Neuronal stem cell (in vitro differentiated cells): ENCODE measurements around the gene PLXNA1.

Experiments
- DNase-seq: peaks from one replicate; pipeline ENCODE4 v3.0.0-alpha.2; 2013; ENCODE audit warnings: low spot score
- H2AFZ ChIP-seq: one replicate; pipeline ENCODE4 v1.6.1; 2013; ENCODE audit warnings: mild to moderate bottlenecking, low read length, inconsistent platforms
- H2AK5ac ChIP-seq: 2 replicates; pipeline ENCODE4 v1.6.1; 2013; ENCODE audit warnings: low read depth, mild to moderate bottlenecking, inconsistent platforms, low read length, moderate library complexity, mixed read lengths
- H2BK120ac ChIP-seq: 2 replicates; pipeline ENCODE4 v1.6.1; 2013; ENCODE audit warnings: low read depth, mild to moderate bottlenecking, inconsistent platforms, low read length, moderate library complexity, mixed read lengths
- H2BK12ac ChIP-seq: one replicate; pipeline ENCODE4 v1.6.1; 2013; ENCODE audit warnings: low read length, inconsistent platforms
- H2BK15ac ChIP-seq: 2 replicates; pipeline ENCODE4 v1.6.1; 2013; ENCODE audit warnings: mild to moderate bottlenecking, low read length, inconsistent platforms, mixed read lengths
- H2BK5ac ChIP-seq: one replicate; pipeline ENCODE4 v1.6.1; 2013; ENCODE audit warnings: inconsistent platforms, mild to moderate bottlenecking, low read length, moderate library complexity
- H3K14ac ChIP-seq: one replicate; pipeline ENCODE4 v1.6.1; 2013; ENCODE audit warnings: low read length, inconsistent platforms
- H3K18ac ChIP-seq: 2 replicates; pipeline ENCODE4 v1.6.1; 2013; ENCODE audit warnings: low read length, inconsistent platforms
- H3K23ac ChIP-seq: 2 replicates; pipeline ENCODE4 v1.6.1; 2013; ENCODE audit warnings: low read depth, mild to moderate bottlenecking, mixed read lengths, low read length, inconsistent platforms; ENCODE audit not compliant: poor library complexity
- H3K27ac ChIP-seq: replicated peaks from 3 replicates; pipeline ENCODE4 v1.5.1; 2013; ENCODE audit warnings: low read length, inconsistent platforms
- H3K27me3 ChIP-seq, 3 experiments: 2 replicates each; pipeline ENCODE4 v1.6.1; 2013; ENCODE audit warnings: low read length in 3 of 3, mild to moderate bottlenecking in 2 of 3, inconsistent platforms in 1 of 3, low read depth in 1 of 3, mixed read lengths in 1 of 3, moderate library complexity in 1 of 3; ENCODE audit not compliant: control insufficient read depth in 3 of 3, insufficient read depth in 3 of 3
- H3K36me3 ChIP-seq, 2 donors: replicated peaks in 1 of 2; 2 replicates each; pipeline ENCODE4 v1.6.1; 2013; ENCODE audit warnings: low read length in 2 of 2; ENCODE audit not compliant: control insufficient read depth in 2 of 2, insufficient read depth in 2 of 2
- H3K4ac ChIP-seq: 2 replicates; pipeline ENCODE4 v1.6.1; 2013; ENCODE audit warnings: inconsistent platforms, mild to moderate bottlenecking, low read length, moderate library complexity
- H3K4me1 ChIP-seq, 2 donors: 1 replicate in 1 of 2; 2 replicates in 1 of 2; pipeline ENCODE4 v1.6.1; 2013; ENCODE audit warnings: low read length in 2 of 2, low read depth in 1 of 2; ENCODE audit not compliant: control insufficient read depth in 2 of 2, insufficient read depth in 1 of 2
- H3K4me2 ChIP-seq: one replicate; pipeline ENCODE4 v1.6.1; 2013; ENCODE audit warnings: mild to moderate bottlenecking, low read length, inconsistent platforms; ENCODE audit not compliant: insufficient read depth, poor library complexity, severe bottlenecking
- H3K4me3 ChIP-seq, 2 donors: 2 replicates each; pipeline ENCODE4 v1.5.1; 2013; ENCODE audit warnings: low read length in 2 of 2, mild to moderate bottlenecking in 2 of 2, inconsistent platforms in 1 of 2, moderate library complexity in 1 of 2
- H3K79me1 ChIP-seq: one replicate; pipeline ENCODE4 v1.6.1; 2013; ENCODE audit warnings: low read depth, mild to moderate bottlenecking, inconsistent platforms, low read length, moderate library complexity
- H3K9ac ChIP-seq: one replicate; pipeline ENCODE4 v1.6.1; 2013; ENCODE audit warnings: mild to moderate bottlenecking, low read depth, low read length, inconsistent platforms; ENCODE audit not compliant: poor library complexity
- H3K9me3 ChIP-seq, 2 donors: replicated peaks in 1 of 2; 2 replicates each; pipeline versions ENCODE3 to v1.6.1; 2013; ENCODE audit warnings: low read length in 2 of 2, mild to moderate bottlenecking in 2 of 2, inconsistent platforms in 1 of 2, low read depth in 1 of 2, mixed read lengths in 1 of 2, moderate library complexity in 1 of 2; ENCODE audit not compliant: control insufficient read depth in 2 of 2, insufficient read depth in 1 of 2
- H4K8ac ChIP-seq: one replicate; pipeline ENCODE4 v1.6.1; 2013; ENCODE audit warnings: low read depth, mild to moderate bottlenecking, inconsistent platforms, low read length, moderate library complexity
- H4K91ac ChIP-seq: one replicate; pipeline ENCODE4 v1.6.1; 2013; ENCODE audit warnings: low read length, low read depth, mild to moderate bottlenecking, inconsistent platforms; ENCODE audit not compliant: poor library complexity
- WGBS, 2 donors: extraction: QIAGEN DNeasy Blood & Tissue Kit; methylation state at CpG; one replicate each; pipeline ENCODE4 v1.1.7; 2013; ENCODE audit warnings: missing lambda C conversion rate in 2 of 2, mixed read lengths in 1 of 2; ENCODE audit not compliant: insufficient read length in 2 of 2, insufficient replicate concordance in 1 of 2; ENCODE audit errors: extremely low coverage in 2 of 2; 5-methylcytosine and 5-hydroxymethylcytosine counted together

PLXNA1 gene

GRCh38 chr3:126962756-126963155 lies 20.2 kb upstream of the PLXNA1 start:
- Histone ChIP-seq H2BK12ac (no peak overlapping the region), H3K14ac (no peak overlapping the region), H3K18ac (peak overlapping the region; percentile 53)

GRCh38 chr3:126963261-126964190 lies 19.4 kb upstream of the PLXNA1 start:
- no peak overlapping the region for H3K18ac ChIP-seq
- WGBS, 2 donors: no CpG with 5 or more reads among the region's 7 CpGs
- H4K91ac ChIP-seq: no peak overlapping the region
- no peak overlapping the region for H2AFZ ChIP-seq
- no peak overlapping the region for H3K23ac ChIP-seq
- H3K4ac ChIP-seq: no peak overlapping the region
- H4K8ac ChIP-seq: no peak overlapping the region
- no peak overlapping the region for H2BK5ac ChIP-seq
- no peak overlapping the region for H2AK5ac ChIP-seq
- no peak overlapping the region for H3K4me3 ChIP-seq
- peaks cover 11 to 16% of the 10 kb centered on the region in 2 donors for H3K4me1 ChIP-seq
- H2BK120ac ChIP-seq: no peak overlapping the region
- H3K36me3 ChIP-seq: no peaks in the 10 kb centered on the region
- H3K4me2 ChIP-seq: no peak overlapping the region
- peaks cover 0 to 2% of the 10 kb centered on the region in 2 donors for H3K9me3 ChIP-seq
- no peak overlapping the region for H3K27ac ChIP-seq
- H2BK15ac ChIP-seq: no peak overlapping the region
- no peak overlapping the region for H3K9ac ChIP-seq
- no peak overlapping the region for H3K14ac ChIP-seq
- no peaks in the 10 kb centered on the region for H3K79me1 ChIP-seq
- H3K27me3 ChIP-seq: no peaks in the 10 kb centered on the region
- H2BK12ac ChIP-seq: no peak overlapping the region
- DNase-seq: no peak

More at GRCh38 chr3:126962756-126963155, 20.2 kb upstream of the PLXNA1 start:
- no peak overlapping the region for H3K4me2 ChIP-seq
- no peak overlapping the region for H2BK15ac ChIP-seq
- no peak overlapping the region for H2AK5ac ChIP-seq
- H2BK5ac ChIP-seq: peak overlapping the region; percentile 29
- no peak overlapping the region for H3K9ac ChIP-seq
- no peak for DNase-seq
- no peak overlapping the region for H4K91ac ChIP-seq
- H3K9me3 ChIP-seq: peaks cover 0 to 2% of the 10 kb centered on the region in 2 donors
- peaks cover 11 to 12% of the 10 kb centered on the region in 2 donors for H3K4me1 ChIP-seq
- H2BK120ac ChIP-seq: no peak overlapping the region
- H3K27me3 ChIP-seq: no peaks in the 10 kb centered on the region
- WGBS, 2 donors: no CpG with 5 or more reads among the region's 8 CpGs
- no peaks in the 10 kb centered on the region for H3K36me3 ChIP-seq
- no peak overlapping the region for H3K4me3 ChIP-seq
- no peaks in the 10 kb centered on the region for H3K79me1 ChIP-seq
- no peak overlapping the region for H3K4ac ChIP-seq
- H2AFZ ChIP-seq: no peak overlapping the region
- no peak overlapping the region for H3K27ac ChIP-seq
- H3K23ac ChIP-seq: no peak overlapping the region
- no peak overlapping the region for H4K8ac ChIP-seq

GRCh38 chr3:126964261-126964660 lies 18.7 kb upstream of the PLXNA1 start:
- DNase-seq: no peak
- Histone ChIP-seq H3K4me3 (no peak overlapping the region), H2BK5ac (no peak overlapping the region), H3K27ac (no peak overlapping the region), H2AFZ (no peak overlapping the region), H4K8ac (peak overlapping the region; percentile 44), H3K4ac (no peak overlapping the region), H2BK15ac (no peak overlapping the region), H3K14ac (no peak overlapping the region), H4K91ac (no peak overlapping the region), H2BK120ac (no peak overlapping the region), H2BK12ac (no peak overlapping the region), H3K9me3 (peaks cover 0 to 2% of the 10 kb centered on the region in 2 donors), H3K27me3 (no peaks in the 10 kb centered on the region), H3K36me3 (no peaks in the 10 kb centered on the region), H3K4me2 (no peak overlapping the region), H3K23ac (peak overlapping the region; percentile 21), H3K18ac (peak overlapping the region; percentile 21), H2AK5ac (no peak overlapping the region), H3K4me1 (peaks cover 15 to 20% of the 10 kb centered on the region in 2 donors), H3K79me1 (no peaks in the 10 kb centered on the region), H3K9ac (no peak overlapping the region)
- WGBS, 2 donors: no CpG with 5 or more reads among the region's 7 CpGs

- Histone ChIP-seq H3K79me1 (no peaks in the 10 kb centered on the region), H2AK5ac (no peak overlapping the region), H3K4ac (no peak overlapping the region), H3K14ac (peak overlapping the region; percentile 43), H2BK120ac (no peak overlapping the region), H2BK5ac (no peak overlapping the region), H3K9ac (peak overlapping the region; percentile 56), H3K9me3 (peaks cover 0 to 2% of the 10 kb centered on the region in 2 donors), H4K8ac (no peak overlapping the region), H2AFZ (no peak overlapping the region), H3K4me3 (no peak overlapping the region), H3K4me2 (no peak overlapping the region), H3K23ac (no peak overlapping the region), H3K4me1 (peaks cover 17 to 22% of the 10 kb centered on the region in 2 donors), H2BK15ac (no peak overlapping the region), H3K36me3 (no peaks in the 10 kb centered on the region), H2BK12ac (no peak overlapping the region), H4K91ac (no peak overlapping the region), H3K18ac (peak overlapping the region; percentile 60), H3K27ac (no peak overlapping the region), H3K27me3 (no peaks in the 10 kb centered on the region)
- WGBS, 2 donors: no CpG with 5 or more reads among the region's 10 CpGs
- DNase-seq: no peak
Measured at GRCh38 chr3:126964950-126965349, 18.0 kb upstream of the PLXNA1 start.
